Neural cell (in vitro differentiated cells): ENCODE data around the gene PARD6G. TPM values are rescaled to one million over a fixed set of nuclear protein-coding genes. Genes with fewer than 3 reads are reported as not detected.

ENCODE experiments used
- H2AFZ ChIP-seq: fragments of 200-600, 300-800 bp; sonication (generic), shearing (Covaris generic); 2 replicates; pipeline ENCODE4 v1.6.0; 2014; ENCODE audit warnings: low read depth, mild to moderate bottlenecking, antibody characterized with exemption, low read length, moderate library complexity
- H3F3A ChIP-seq: fragments of 200-600 bp; shearing (Covaris generic); 2 replicates; pipeline ENCODE4 v1.6.1; 2016; ENCODE audit warnings: mild to moderate bottlenecking, moderate library complexity, mixed read lengths, antibody characterized with exemption, low read length; ENCODE audit not compliant: insufficient read depth, poor library complexity, severe bottlenecking
- H3K27ac ChIP-seq: fragments of 200-600, 300-800 bp; sonication (generic), shearing (Covaris generic); 2 replicates; pipeline ENCODE4 v1.5.1; 2014; ENCODE audit warnings: mild to moderate bottlenecking, low read length, moderate library complexity
- H3K27me3 ChIP-seq: fragments of 300-800, 200-600 bp; sonication (generic), shearing (Covaris generic); 2 replicates; pipeline ENCODE4 v1.6.0; 2014; ENCODE audit warnings: mild to moderate bottlenecking, low read depth, low read length, moderate library complexity; ENCODE audit not compliant: insufficient read depth
- H3K36me3 ChIP-seq: fragments of 300-800, 200-600 bp; sonication (generic), shearing (Covaris generic); 2 replicates; pipeline ENCODE4 v1.5.1; 2014; ENCODE audit warnings: mild to moderate bottlenecking, antibody characterized with exemption, low read length, moderate library complexity; ENCODE audit not compliant: insufficient read depth
- H3K4me2 ChIP-seq: fragments of 300-800, 200-600 bp; sonication (generic), shearing (Covaris generic); 2 replicates; pipeline ENCODE4 v1.6.0; 2014; ENCODE audit warnings: mild to moderate bottlenecking, low read length
- H3K4me3 ChIP-seq: fragments of 300-800, 200-600 bp; sonication (generic), shearing (Covaris generic); 2 replicates; pipeline ENCODE4 v1.5.1; 2014; ENCODE audit warnings: mild to moderate bottlenecking, low read length, moderate library complexity
- H3K79me2 ChIP-seq: fragments of 200-600 bp; shearing (Covaris generic); replicated peaks from 2 replicates; pipeline ENCODE4 v1.6.0; 2014; ENCODE audit warnings: mild to moderate bottlenecking, low read length, moderate library complexity; ENCODE audit not compliant: insufficient read depth
- H3K9ac ChIP-seq: fragments of 300-800, 200-600 bp; sonication (generic), shearing (Covaris generic); 2 replicates; pipeline ENCODE4 v1.6.1; 2016; ENCODE audit warnings: mild to moderate bottlenecking, low read length, mixed read lengths
- H3K9me2 ChIP-seq: fragments of 200-600 bp; shearing (Covaris generic); 2 replicates; pipeline ENCODE4 v1.6.1; 2016; ENCODE audit warnings: mild to moderate bottlenecking, low read length, mixed read lengths; ENCODE audit not compliant: insufficient read depth
- H3K9me3 ChIP-seq: fragments of 200-600, 300-800 bp; sonication (generic), shearing (Covaris generic); 2 replicates; pipeline ENCODE4 v1.6.1; 2016; ENCODE audit warnings: mild to moderate bottlenecking, mixed run types, low read length, moderate library complexity, mixed read lengths
- H4K20me1 ChIP-seq: fragments of 200-600 bp; shearing (Covaris generic); 2 replicates; pipeline ENCODE4 v1.6.1; 2016; ENCODE audit warnings: mild to moderate bottlenecking, mixed run types; ENCODE audit not compliant: insufficient read depth
- EP300 ChIP-seq: fragments of 450-650 bp; conservative IDR thresholded peaks from 2 replicates; pipeline ENCODE4 v1.6.1; 2014; ENCODE audit warnings: antibody characterized with exemption, mild to moderate bottlenecking, moderate library complexity; ENCODE audit not compliant: poor library complexity, severe bottlenecking
- EZH2 ChIP-seq: fragments of 200-600, 300-800 bp; shearing (Covaris generic), sonication (generic); IDR thresholded peaks from 2 replicates; pipeline ENCODE4 v1.6.1; 2014; ENCODE audit warnings: antibody characterized with exemption, low read length, borderline replicate concordance, mild to moderate bottlenecking; ENCODE audit not compliant: insufficient read depth, poor library complexity, severe bottlenecking
- MXI1 ChIP-seq: fragments of 450-650 bp; conservative IDR thresholded peaks from 2 replicates; pipeline ENCODE4 v1.6.1; 2014; ENCODE audit warnings: antibody characterized with exemption, mild to moderate bottlenecking; ENCODE audit not compliant: poor library complexity, severe bottlenecking
- POLR2AphosphoS5 ChIP-seq: IDR thresholded peaks from 2 replicates; pipeline ENCODE4 v1.6.1; 2012
- RAD21 ChIP-seq: fragments of 450-650 bp; conservative IDR thresholded peaks from 2 replicates; pipeline ENCODE4 v1.6.1; 2014; ENCODE audit warnings: antibody characterized with exemption, mild to moderate bottlenecking, moderate library complexity
- SMC3 ChIP-seq: fragments of 450-650 bp; conservative IDR thresholded peaks from 2 replicates; pipeline ENCODE4 v1.6.1; 2014; ENCODE audit warnings: antibody characterized with exemption, mild to moderate bottlenecking, moderate library complexity; ENCODE audit not compliant: poor library complexity
- TAF1 ChIP-seq: IDR thresholded peaks from 2 replicates; pipeline ENCODE4 v1.6.1; 2012; ENCODE audit warnings: low read depth
- polyA plus RNA-seq: library from polyadenylated mRNA; depleted of rRNA; stranded (reverse); fragments of >200 nt; gene quantifications from 2 replicates; pipeline ENCODE4 v1.2.3, GENCODE V29; 2014
- TF ChIP-seq, protein P1 (sequence below): IDR thresholded peaks from 2 replicates; pipeline ENCODE4 v1.6.1; 2012; ENCODE audit warnings: borderline replicate concordance
- TF ChIP-seq, protein P2 (sequence below): fragments of 450-650 bp; IDR thresholded peaks from 2 replicates; pipeline ENCODE4 v1.5.1; 2014; ENCODE audit warnings: antibody characterized with exemption, mild to moderate bottlenecking, moderate library complexity; ENCODE audit not compliant: poor library complexity, severe bottlenecking

Gene PARD6G
- polyA plus RNA-seq, 1 donor from 2014 or later = 9.3 TPM

DNA sequence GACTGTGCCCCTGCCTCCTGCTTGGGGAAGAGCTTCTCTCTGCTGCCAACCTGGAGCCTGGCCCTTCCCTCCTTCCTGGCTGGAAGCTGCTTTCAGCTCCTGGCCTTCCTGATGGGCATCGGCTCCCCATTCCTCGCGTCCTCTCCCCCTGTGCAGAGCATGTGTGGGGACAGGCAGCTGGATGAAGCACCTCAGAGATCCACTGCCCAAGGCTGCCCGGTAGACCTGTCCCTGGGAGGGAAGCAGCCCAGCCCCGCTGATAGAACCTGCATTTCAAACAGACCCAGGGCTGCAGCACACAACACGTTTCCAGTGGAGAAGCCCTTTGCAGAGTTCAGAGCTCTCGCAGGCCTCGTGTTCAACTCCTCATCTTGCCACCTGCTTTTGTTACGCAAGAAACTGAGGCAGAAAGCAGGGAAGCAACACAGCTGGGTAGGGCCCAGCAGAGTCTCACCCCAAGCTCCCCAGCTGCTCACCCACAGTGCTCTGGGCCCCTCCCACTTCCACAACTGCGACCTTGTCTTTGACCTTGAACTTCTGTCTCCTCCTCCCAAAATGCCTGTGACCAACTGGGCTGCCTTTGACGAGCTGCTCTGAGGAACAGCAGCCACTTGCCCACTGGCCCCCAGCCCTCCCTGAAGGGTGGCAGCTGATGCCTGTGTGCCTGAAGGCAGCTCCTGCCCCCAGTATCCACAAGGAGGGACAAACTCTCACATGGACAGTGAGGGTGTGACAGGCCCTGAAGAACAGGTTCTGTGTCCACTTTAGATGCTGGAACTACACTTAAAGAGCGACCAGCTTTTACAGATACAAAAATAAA, 65.5 kb downstream of the PARD6G start:
- Histone ChIP-seq H3K9ac (no peak overlapping the region), H3K79me2 (no peaks in the 10 kb centered on the region), H3K27me3 (no peaks in the 10 kb centered on the region), H4K20me1 (no peaks in the 10 kb centered on the region), H3K9me2 (no peaks in the 10 kb centered on the region), H3K27ac (no peak overlapping the region), H3F3A (no peaks in the 10 kb centered on the region), H3K9me3 (no peaks in the 10 kb centered on the region), H3K4me2 (no peak overlapping the region), H2AFZ (no peak overlapping the region), H3K4me3 (no peak overlapping the region), H3K36me3 (no peaks in the 10 kb centered on the region)
- TF ChIP-seq EZH2 = no peak
- no peak for TF ChIP-seq RAD21
- no peak for TF ChIP-seq TAF1
- TF ChIP-seq, protein P1, sequence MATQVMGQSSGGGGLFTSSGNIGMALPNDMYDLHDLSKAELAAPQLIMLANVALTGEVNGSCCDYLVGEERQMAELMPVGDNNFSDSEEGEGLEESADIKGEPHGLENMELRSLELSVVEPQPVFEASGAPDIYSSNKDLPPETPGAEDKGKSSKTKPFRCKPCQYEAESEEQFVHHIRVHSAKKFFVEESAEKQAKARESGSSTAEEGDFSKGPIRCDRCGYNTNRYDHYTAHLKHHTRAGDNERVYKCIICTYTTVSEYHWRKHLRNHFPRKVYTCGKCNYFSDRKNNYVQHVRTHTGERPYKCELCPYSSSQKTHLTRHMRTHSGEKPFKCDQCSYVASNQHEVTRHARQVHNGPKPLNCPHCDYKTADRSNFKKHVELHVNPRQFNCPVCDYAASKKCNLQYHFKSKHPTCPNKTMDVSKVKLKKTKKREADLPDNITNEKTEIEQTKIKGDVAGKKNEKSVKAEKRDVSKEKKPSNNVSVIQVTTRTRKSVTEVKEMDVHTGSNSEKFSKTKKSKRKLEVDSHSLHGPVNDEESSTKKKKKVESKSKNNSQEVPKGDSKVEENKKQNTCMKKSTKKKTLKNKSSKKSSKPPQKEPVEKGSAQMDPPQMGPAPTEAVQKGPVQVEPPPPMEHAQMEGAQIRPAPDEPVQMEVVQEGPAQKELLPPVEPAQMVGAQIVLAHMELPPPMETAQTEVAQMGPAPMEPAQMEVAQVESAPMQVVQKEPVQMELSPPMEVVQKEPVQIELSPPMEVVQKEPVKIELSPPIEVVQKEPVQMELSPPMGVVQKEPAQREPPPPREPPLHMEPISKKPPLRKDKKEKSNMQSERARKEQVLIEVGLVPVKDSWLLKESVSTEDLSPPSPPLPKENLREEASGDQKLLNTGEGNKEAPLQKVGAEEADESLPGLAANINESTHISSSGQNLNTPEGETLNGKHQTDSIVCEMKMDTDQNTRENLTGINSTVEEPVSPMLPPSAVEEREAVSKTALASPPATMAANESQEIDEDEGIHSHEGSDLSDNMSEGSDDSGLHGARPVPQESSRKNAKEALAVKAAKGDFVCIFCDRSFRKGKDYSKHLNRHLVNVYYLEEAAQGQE = no peak
- no peak for TF ChIP-seq EP300
- TF ChIP-seq SMC3 = no peak
- TF ChIP-seq MXI1 = no peak
- no peak for TF ChIP-seq POLR2AphosphoS5
- TF ChIP-seq, protein P2, sequence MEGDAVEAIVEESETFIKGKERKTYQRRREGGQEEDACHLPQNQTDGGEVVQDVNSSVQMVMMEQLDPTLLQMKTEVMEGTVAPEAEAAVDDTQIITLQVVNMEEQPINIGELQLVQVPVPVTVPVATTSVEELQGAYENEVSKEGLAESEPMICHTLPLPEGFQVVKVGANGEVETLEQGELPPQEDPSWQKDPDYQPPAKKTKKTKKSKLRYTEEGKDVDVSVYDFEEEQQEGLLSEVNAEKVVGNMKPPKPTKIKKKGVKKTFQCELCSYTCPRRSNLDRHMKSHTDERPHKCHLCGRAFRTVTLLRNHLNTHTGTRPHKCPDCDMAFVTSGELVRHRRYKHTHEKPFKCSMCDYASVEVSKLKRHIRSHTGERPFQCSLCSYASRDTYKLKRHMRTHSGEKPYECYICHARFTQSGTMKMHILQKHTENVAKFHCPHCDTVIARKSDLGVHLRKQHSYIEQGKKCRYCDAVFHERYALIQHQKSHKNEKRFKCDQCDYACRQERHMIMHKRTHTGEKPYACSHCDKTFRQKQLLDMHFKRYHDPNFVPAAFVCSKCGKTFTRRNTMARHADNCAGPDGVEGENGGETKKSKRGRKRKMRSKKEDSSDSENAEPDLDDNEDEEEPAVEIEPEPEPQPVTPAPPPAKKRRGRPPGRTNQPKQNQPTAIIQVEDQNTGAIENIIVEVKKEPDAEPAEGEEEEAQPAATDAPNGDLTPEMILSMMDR = no peak

DNA sequence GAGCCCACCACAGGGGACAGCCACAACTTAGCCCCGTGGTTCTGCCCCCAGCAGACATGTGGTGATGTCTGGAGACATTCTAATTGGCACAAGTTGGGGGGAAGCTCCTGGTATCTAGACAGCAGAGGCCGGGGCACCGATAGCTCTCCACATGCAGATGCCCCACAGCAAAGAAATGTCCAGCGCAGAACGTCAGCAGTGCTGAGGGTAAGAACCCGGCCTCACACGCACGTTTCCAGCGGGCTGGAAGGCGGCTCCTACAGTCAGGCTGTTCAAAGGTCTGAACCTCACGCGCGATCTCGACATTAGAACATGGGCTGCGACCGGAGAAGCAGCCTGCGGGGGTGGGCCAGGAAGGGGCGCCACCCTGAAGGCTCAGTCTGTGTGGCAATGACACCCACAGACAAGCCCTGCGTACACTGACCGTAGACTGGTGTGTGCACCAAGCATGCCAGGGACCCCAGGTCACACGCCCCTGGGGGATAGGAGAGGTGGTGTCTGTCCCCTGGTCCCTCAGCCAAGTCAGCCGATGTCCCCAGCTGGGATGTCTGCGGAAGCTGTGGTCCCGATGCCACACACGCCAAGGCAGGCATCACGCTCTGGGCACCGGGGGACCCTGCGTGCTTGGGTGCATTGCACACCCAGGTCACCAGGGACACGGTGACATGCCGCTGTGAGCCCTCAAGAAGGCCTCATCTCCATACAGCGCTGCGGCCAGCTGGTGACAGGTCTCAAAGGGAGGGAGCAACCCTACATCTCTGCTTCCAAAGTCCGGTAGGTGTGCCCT, 66.3 kb downstream of the PARD6G start:
- Histone ChIP-seq H2AFZ (no peak overlapping the region), H3K79me2 (no peaks in the 10 kb centered on the region), H3K4me2 (no peak overlapping the region), H3F3A (no peaks in the 10 kb centered on the region), H3K4me3 (no peak overlapping the region), H3K9me3 (no peaks in the 10 kb centered on the region), H3K27me3 (no peaks in the 10 kb centered on the region), H3K36me3 (no peaks in the 10 kb centered on the region), H3K27ac (no peak overlapping the region), H4K20me1 (no peaks in the 10 kb centered on the region), H3K9ac (no peak overlapping the region), H3K9me2 (no peaks in the 10 kb centered on the region)
- TF ChIP-seq EP300 (no peak), RAD21 (no peak), SMC3 (no peak), POLR2AphosphoS5 (no peak), TAF1 (no peak), MXI1 (no peak), EZH2 (no peak)
- TF ChIP-seq, protein P1 = no peak
- TF ChIP-seq, protein P2 = no peak
